GM21825 (cell line): ENCODE measurements around the gene EPYC.
A peak's percentile ranks its signal among the peaks of the same experiment; 100 is the strongest.
"Not testable (repeated sequence)": the region's sequence is repeated elsewhere in the genome, so short reads cannot be mapped to it uniquely, and the experiment has no call there.

ENCODE experiments used
- ATAC-seq: cut with Tn5 transposase; IDR thresholded peaks from one replicate; pipeline ENCODE4 v1.9.1; 2021; ENCODE audit warnings: mild to moderate bottlenecking, moderate library complexity; ENCODE audit not compliant: unreplicated experiment

Gene EPYC

GRCh38 chr12:90991952-90992465, 12.8 kb downstream of the EPYC start:
- ATAC-seq = no peak

GRCh38 chr12:90990611-90991010, 14.2 kb downstream of the EPYC start:
- ATAC-seq = no peak

GRCh38 chr12:90989686-90990111, 15.1 kb downstream of the EPYC start:
- no peak for ATAC-seq

- no peak for ATAC-seq
Measured at GRCh38 chr12:90987520-90987919, 17.3 kb downstream of the EPYC start.

- ATAC-seq = no peak
Measured at GRCh38 chr12:90987101-90987500, 17.7 kb downstream of the EPYC start.

GRCh38 chr12:90985331-90985730, 19.4 kb downstream of the EPYC start:
- ATAC-seq = not testable (repeated sequence)

- ATAC-seq = no peak
Measured at GRCh38 chr12:90984114-90984513, 20.7 kb downstream of the EPYC start.

GRCh38 chr12:90982170-90982569, 22.6 kb downstream of the EPYC start:
- no peak for ATAC-seq

- no peak for ATAC-seq
Measured at GRCh38 chr12:90979951-90980350, 24.8 kb downstream of the EPYC start.

- ATAC-seq = no peak
Measured at GRCh38 chr12:90979019-90979418, 25.8 kb downstream of the EPYC start.

- ATAC-seq = peak; percentile 68
Measured at GRCh38 chr12:90978117-90978770, 26.5 kb downstream of the EPYC start.

GRCh38 chr12:90977224-90977623, 27.5 kb downstream of the EPYC start:
- no peak for ATAC-seq

- ATAC-seq = no peak
Measured at GRCh38 chr12:90974286-90974685, 30.5 kb downstream of the EPYC start.

GRCh38 chr12:90972226-90972625, 32.5 kb downstream of the EPYC start:
- no peak for ATAC-seq

- ATAC-seq = no peak
Measured at GRCh38 chr12:90970911-90971310, 33.9 kb downstream of the EPYC start.

- no peak for ATAC-seq
Measured at GRCh38 chr12:90970471-90970870, 34.3 kb downstream of the EPYC start.

GRCh38 chr12:90969851-90970250, 34.9 kb downstream of the EPYC start:
- no peak for ATAC-seq

GRCh38 chr12:90969346-90969745, 35.4 kb downstream of the EPYC start:
- ATAC-seq = no peak

- no peak for ATAC-seq
Measured at GRCh38 chr12:90965204-90965603, 39.6 kb downstream of the EPYC start.

GRCh38 chr12:90964616-90965015, 40.2 kb downstream of the EPYC start:
- no peak for ATAC-seq

- no peak for ATAC-seq
Measured at GRCh38 chr12:90963946-90964345, 40.8 kb downstream of the EPYC start.

- ATAC-seq = no peak
Measured at GRCh38 chr12:90961154-90961553, 43.6 kb downstream of the EPYC start.

GRCh38 chr12:90959538-90960139, 45.1 kb downstream of the EPYC start:
- ATAC-seq = no peak
